ENCODE results near the gene EXOC6B. TPM values are rescaled to one million over a fixed set of nuclear protein-coding genes. Genes with fewer than 3 reads are reported as not detected.

The EXOC6B gene
- total and polyA plus RNA-seq, 2 of the 8 experiments (the other 6 are each of a cell fraction or from before 2014, with no cell fraction given) = 13.5 to 33.0 TPM

- no peak for TF ChIP-seq CHD7 (IDR thresholded peaks at IDR 0.05; ENCODE audit: insufficient replicate concordance, low read length)
- no peak for TF ChIP-seq RNF2 (IDR thresholded peaks at IDR 0.05; ENCODE audit: borderline replicate concordance, low read depth, low read length, missing control alignments, poor library complexity, severe bottlenecking)
- no peak for TF ChIP-seq SIRT6 (IDR thresholded peaks at IDR 0.05; ENCODE audit: low read length)
- no peak for TF ChIP-seq YY1 (IDR thresholded peaks at IDR 0.05; ENCODE audit: low read depth, low read length)
- no peak for TF ChIP-seq KDM5A (IDR thresholded peaks at IDR 0.05; ENCODE audit: low read length)
- TF ChIP-seq GTF2F1 (IDR thresholded peaks at IDR 0.05; ENCODE audit: borderline replicate concordance, low read depth, low read length) = no peak
- no peak for TF ChIP-seq RFX5 (IDR thresholded peaks at IDR 0.05; ENCODE audit: borderline replicate concordance, low read depth, low read length)
- TF ChIP-seq NANOG (IDR thresholded peaks at IDR 0.05; ENCODE audit: insufficient read depth, low read depth, low read length, poor library complexity, severe bottlenecking) = no peak
- no peak for TF ChIP-seq ASH2L (IDR thresholded peaks at IDR 0.05; ENCODE audit: low read length)
- no peak for TF ChIP-seq HDAC2 (IDR thresholded peaks at IDR 0.05; ENCODE audit: borderline replicate concordance in 1 of 2, low read depth in 2 of 2, low read length in 2 of 2)
Measured at GRCh38 chr2:72738096-72738495, 87.7 kb downstream of the EXOC6B start (continued).
